Measurements from ENCODE around the gene CHMP1B. TPM values are rescaled to one million over a fixed set of nuclear protein-coding genes. Genes with fewer than 3 reads are reported as not detected.

The CHMP1B gene
- total RNA-seq, 2 experiments from 2014 or later, result 64.4 to 67.4 TPM

GRCh38 chr18:11830585-11830984 is 20.6 kb upstream of the CHMP1B start:
- ChIA-PET CTCF (no interaction called here), POLR2A (no interaction called here)
- H3K36me3 ChIP-seq (ENCODE audit: insufficient read depth, low read length), result no peaks in the 10 kb centered on the region
- H3K36me3 Mint-ChIP-seq (ENCODE audit: low read depth), result no peaks in the 10 kb centered on the region
- intact Hi-C loops (cut with DNase I, micrococcal nuclease), result no loop called here
- no peak for TF ChIP-seq CTCF (IDR thresholded peaks at IDR 0.05)
- H3K4me1 ChIP-seq (ENCODE audit: insufficient read depth, low read length), result no peaks in the 10 kb centered on the region
- H3K27me3 ChIP-seq (ENCODE audit: control insufficient read depth in 1 of 2, insufficient read depth in 2 of 2, low read length in 2 of 2), result no peaks in the 10 kb centered on the region
- DNase-seq, result no peak
- no peak overlapping the region for H3K4me3 Mint-ChIP-seq
- H3K27me3 Mint-ChIP-seq, result no peaks in the 10 kb centered on the region
- H3K27ac ChIP-seq (ENCODE audit: low read depth in 1 of 2, low read length in 2 of 2), result no peak overlapping the region
- H3K9me3 Mint-ChIP-seq, result no peaks in the 10 kb centered on the region
- no peaks in the 10 kb centered on the region for H3K9me3 ChIP-seq (ENCODE audit: control insufficient read depth in 1 of 2, insufficient read depth in 1 of 2, low read length in 2 of 2)
- no peak overlapping the region for H3K27ac Mint-ChIP-seq
- ATAC-seq (ENCODE audit: poor library complexity), result no peak
- no peaks in the 10 kb centered on the region for H3K4me1 Mint-ChIP-seq (ENCODE audit: low read depth)
- no peak overlapping the region for H3K4me3 ChIP-seq (ENCODE audit: low read length)

GRCh38 chr18:11831921-11832320 is 19.3 kb upstream of the CHMP1B start:
- Histone ChIP-seq H3K4me1 (ENCODE audit: insufficient read depth, low read length) (no peaks in the 10 kb centered on the region), H3K4me3 (ENCODE audit: low read length) (no peak overlapping the region), H3K27me3 (ENCODE audit: control insufficient read depth in 1 of 2, insufficient read depth in 2 of 2, low read length in 2 of 2) (peaks cover 0 to 2% of the 10 kb centered on the region in 2 experiments), H3K27ac (ENCODE audit: low read depth in 1 of 2, low read length in 2 of 2) (no peak overlapping the region), H3K9me3 (ENCODE audit: control insufficient read depth in 1 of 2, insufficient read depth in 1 of 2, low read length in 2 of 2) (no peaks in the 10 kb centered on the region), H3K36me3 (ENCODE audit: insufficient read depth, low read length) (no peaks in the 10 kb centered on the region)
- DNase-seq (no peak), ATAC-seq (ENCODE audit: poor library complexity) (no peak)
- H3K27ac Mint-ChIP-seq, result no peak overlapping the region
- ChIA-PET CTCF (no interaction called here), POLR2A (no interaction called here)
- H3K27me3 Mint-ChIP-seq, result no peaks in the 10 kb centered on the region
- no peaks in the 10 kb centered on the region for H3K9me3 Mint-ChIP-seq
- TF ChIP-seq CTCF (IDR thresholded peaks at IDR 0.05), result no peak
- H3K4me1 Mint-ChIP-seq (ENCODE audit: low read depth), result no peaks in the 10 kb centered on the region
- intact Hi-C loops (cut with DNase I, micrococcal nuclease), result no loop called here
- no peak overlapping the region for H3K4me3 Mint-ChIP-seq
- no peaks in the 10 kb centered on the region for H3K36me3 Mint-ChIP-seq (ENCODE audit: low read depth)

GRCh38 chr18:11834772-11835171 is 16.4 kb upstream of the CHMP1B start:
- Histone ChIP-seq H3K4me1 (ENCODE audit: insufficient read depth, low read length) (no peaks in the 10 kb centered on the region), H3K9me3 (ENCODE audit: control insufficient read depth in 1 of 2, insufficient read depth in 1 of 2, low read length in 2 of 2) (no peaks in the 10 kb centered on the region), H3K27ac (ENCODE audit: low read depth in 1 of 2, low read length in 2 of 2) (no peak overlapping the region), H3K27me3 (ENCODE audit: control insufficient read depth in 1 of 2, insufficient read depth in 2 of 2, low read length in 2 of 2) (peaks cover 0 to 2% of the 10 kb centered on the region in 2 experiments), H3K36me3 (ENCODE audit: insufficient read depth, low read length) (no peaks in the 10 kb centered on the region), H3K4me3 (ENCODE audit: low read length) (no peak overlapping the region)
- intact Hi-C loops (cut with DNase I, micrococcal nuclease), result no loop called here
- H3K27ac Mint-ChIP-seq, result no peak overlapping the region
- DNase-seq (no peak), ATAC-seq (ENCODE audit: poor library complexity) (no peak)
- no peaks in the 10 kb centered on the region for H3K4me1 Mint-ChIP-seq (ENCODE audit: low read depth)
- ChIA-PET CTCF (no interaction called here), POLR2A (interaction anchor here (0.6 to 1.0 kb wide), 2 partner anchors 15 to 17 kb away, joined by 3 to 4 read pairs; no protein-coding TSS in a partner anchor)
- H3K27me3 Mint-ChIP-seq, result no peaks in the 10 kb centered on the region
- no peaks in the 10 kb centered on the region for H3K36me3 Mint-ChIP-seq (ENCODE audit: low read depth)
- no peak for TF ChIP-seq CTCF (IDR thresholded peaks at IDR 0.05)
- H3K4me3 Mint-ChIP-seq, result no peak overlapping the region
- H3K9me3 Mint-ChIP-seq, result no peaks in the 10 kb centered on the region

All from CD4-positive, alpha-beta T cell (primary cell).